Umbilical cord (tissue), 2 donors: Measurements from ENCODE around the gene SLC9B1. TPM values are rescaled to one million over a fixed set of nuclear protein-coding genes. Genes with fewer than 3 reads are reported as not detected.
"Not testable (repeated sequence)": the region's sequence is repeated elsewhere in the genome, so short reads cannot be mapped to it uniquely, and the experiment has no call there.

ENCODE experiments used
- DNase-seq: peaks from one replicate; pipeline ENCODE4 v3.0.0-alpha.2; 2015; ENCODE audit warnings: low spot score
- total RNA-seq: library from RNA; depleted of rRNA; stranded (reverse); fragments of >200 nt; gene quantifications from one replicate; pipeline ENCODE4 v1.2.3, GENCODE V29; 2014; ENCODE audit warnings: low replicate concordance; ENCODE audit not compliant: insufficient read depth

The SLC9B1 gene
- total RNA-seq, 1 donor from 2014 or later: 12.8 TPM

DNA sequence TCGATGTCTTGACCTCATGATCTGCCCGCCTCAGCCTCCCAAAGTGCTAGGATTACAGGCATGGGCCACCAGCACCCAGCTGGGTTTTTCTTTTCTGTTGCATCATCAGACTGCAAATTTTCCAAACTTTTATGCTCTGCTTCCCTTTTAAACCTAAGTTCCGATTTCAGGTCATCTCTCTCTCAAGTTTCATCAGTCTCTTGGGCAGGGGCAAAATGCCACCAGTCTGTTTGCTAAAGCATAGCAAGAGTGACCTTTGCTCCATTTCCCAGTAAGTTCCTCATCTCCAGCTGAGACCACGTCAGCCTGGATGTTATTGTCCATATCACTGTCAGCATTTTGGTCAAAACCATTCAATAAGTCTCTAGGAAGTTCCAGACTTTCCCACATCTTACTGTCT, 141.2 kb downstream of the SLC9B1 start:
- DNase-seq: not testable (repeated sequence)

DNA sequence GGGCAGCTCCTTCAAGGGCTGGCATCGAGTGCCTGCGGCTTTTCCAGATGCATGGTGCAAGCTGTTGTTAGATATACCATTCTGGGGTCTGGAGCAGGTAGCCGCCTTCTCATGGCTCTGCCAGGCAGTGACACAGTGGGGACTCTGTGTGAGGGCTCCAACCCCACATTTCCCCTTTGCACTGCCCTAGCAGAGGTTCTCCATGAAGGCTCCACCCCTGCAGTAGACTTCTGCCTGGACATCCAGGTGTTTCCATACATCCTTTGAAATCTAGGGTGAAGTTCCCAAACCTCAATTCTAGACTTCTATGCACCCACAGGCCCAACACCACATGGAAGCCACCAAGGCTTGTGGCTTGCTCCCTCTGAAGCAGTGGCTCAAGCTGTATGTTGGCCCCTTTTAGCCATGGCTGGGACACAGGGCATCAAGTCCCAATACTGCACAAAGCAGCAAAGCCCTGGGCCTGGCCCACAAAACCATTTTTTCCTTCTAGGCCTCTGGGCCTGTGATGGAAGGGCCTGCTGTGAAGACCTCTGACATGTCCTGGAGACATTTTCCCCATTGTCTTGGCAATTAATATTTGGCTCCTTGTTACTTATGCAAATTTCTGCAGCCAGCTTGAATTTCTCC, 141.9 kb downstream of the SLC9B1 start:
- not testable (repeated sequence) for DNase-seq

- no peak for DNase-seq
Observed at GRCh38 chr4:102871772-102872171, 147.7 kb downstream of the SLC9B1 start.

GRCh38 chr4:102869569-102870197, 149.8 kb downstream of the SLC9B1 start:
- DNase-seq: no peak

GRCh38 chr4:102868781-102869568, 150.5 kb downstream of the SLC9B1 start, which contains the start of gene CISD2:
CISD2 (plus strand) TSS chr4:102868992; CDS start chr4:102869085, 93 bp downstream.
- peak; percentile 97 for DNase-seq

DNA sequence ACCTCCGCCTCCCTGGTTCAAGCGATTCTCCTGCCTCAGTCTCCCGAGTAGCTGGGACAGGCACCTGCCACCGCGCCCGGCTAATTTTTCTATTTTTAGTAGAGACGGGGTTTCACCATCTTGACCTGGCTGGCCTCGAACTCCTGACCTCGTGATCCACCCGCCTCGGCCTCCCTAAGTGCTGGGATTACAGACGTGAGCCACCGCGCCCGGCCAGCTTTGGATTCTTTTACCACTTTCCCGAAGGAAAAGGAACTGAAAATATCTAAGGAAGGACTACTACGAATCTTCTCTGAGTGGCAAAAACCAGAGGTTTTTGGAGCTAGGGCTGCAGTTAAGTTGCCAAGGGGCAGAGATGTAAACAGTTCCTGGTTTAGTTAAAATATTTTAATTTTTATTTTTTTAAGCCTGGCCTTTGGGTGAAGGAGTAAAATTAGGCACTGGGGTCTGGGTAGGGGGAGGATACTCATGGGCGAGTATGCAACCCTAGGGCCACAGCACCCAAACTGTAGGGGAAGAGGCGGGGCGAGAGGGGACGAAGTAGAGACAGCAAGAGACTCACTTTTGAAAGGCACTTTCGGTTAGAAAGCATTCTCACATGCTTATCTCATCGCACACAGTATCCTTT, 151.2 kb downstream of the SLC9B1 start:
- DNase-seq: no peak

DNA sequence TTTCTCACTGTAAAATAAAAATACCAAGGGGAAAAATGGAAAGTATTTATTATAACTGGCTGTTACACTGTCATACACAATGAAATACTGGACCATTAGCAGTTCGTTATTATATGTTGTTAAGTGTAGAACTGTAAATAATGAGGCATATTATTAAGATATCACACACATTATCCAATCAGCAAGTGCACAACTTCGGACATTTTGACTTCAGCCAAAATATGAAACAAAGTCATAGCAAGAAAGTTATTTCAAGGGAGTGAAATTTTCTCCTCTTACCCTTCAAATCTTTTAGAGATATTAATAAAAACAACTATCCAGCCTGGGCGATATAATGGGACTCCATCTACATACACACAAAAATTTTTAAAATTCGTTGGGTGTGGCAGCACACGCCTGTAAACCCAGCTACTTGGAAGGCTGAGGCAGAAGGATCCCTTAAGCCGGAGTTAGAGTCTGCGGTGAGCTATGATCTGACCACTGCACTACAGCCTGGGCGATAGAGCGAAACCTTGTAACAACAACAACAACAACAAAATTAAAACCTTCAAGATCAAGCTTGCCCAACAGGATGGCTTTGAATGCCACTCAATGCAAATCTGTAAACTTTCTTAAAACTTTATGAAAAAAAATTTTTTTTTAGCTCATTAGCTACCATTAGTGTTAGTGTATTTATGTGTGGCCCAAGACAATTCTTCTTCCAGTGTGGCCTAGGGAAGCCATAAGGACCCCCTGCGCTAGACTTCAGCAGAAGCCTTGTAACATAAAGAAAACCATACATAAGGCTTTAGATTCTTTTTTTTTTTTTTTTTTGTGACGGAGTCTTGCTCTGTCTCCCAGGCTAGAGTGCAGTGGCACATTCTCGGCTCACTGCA, 152.0 kb downstream of the SLC9B1 start:
- DNase-seq: no peak

GRCh38 chr4:102865327-102865726, 154.2 kb downstream of the SLC9B1 start:
- not testable (repeated sequence) for DNase-seq

GRCh38 chr4:102862747-102863146, 156.8 kb downstream of the SLC9B1 start:
- DNase-seq: no peak

GRCh38 chr4:102862016-102862415, 157.5 kb downstream of the SLC9B1 start:
- no peak for DNase-seq

DNA sequence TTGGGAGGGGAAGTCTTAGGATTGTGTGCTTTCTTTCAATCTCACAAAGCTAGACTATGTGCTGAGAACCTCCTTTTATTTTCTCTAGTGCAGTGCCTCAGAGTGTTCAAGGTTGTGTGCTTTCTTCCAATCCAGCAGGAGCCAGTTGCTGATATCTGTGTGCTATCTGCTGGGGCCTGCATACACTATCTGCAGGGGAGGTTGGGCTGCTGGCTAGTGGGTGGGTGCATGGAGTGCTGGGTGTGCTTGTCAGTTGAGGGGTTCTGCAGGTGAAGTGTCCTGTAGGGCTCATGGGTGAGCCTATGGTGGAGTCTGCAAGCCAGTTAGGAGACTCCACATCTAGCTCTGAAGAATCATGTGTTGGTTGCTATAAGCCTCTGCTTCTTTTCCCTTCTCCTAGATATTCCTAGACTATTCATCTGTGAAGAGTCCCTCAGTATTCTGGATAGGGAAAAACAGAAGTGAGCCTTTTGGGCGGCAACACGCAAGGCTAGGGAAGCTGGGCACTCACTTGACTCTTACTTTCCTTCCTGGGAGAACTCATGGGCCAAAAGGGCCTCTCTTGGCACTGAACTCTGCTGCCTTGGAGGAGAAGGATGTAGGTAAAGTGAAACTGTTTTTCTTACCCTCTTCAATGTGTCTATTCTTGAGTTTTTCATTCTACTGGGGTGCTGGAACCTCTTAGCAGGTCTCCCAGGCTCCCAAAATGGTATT, 158.7 kb downstream of the SLC9B1 start:
- no peak for DNase-seq

- DNase-seq: no peak
Observed at GRCh38 chr4:102858828-102859464, 160.6 kb downstream of the SLC9B1 start.

Other genes with a start within 250 kb of the SLC9B1 start
- gene UBE2D3, start 192.2 kb downstream of the SLC9B1 start, total RNA-seq: 295 TPM
- gene CISD2, start 150.7 kb downstream of the SLC9B1 start, total RNA-seq: 8.4 TPM
- gene SLC9B2, start 57.1 kb upstream of the SLC9B1 start, total RNA-seq: 6.0 TPM
- 60.4 TPM for gene BDH2, start 80.1 kb upstream of the SLC9B1 start, total RNA-seq
- gene CENPE, start 178.6 kb upstream of the SLC9B1 start, total RNA-seq: 4.3 TPM